ENCODE data around the gene EPN3. TPM values are rescaled to one million over a fixed set of nuclear protein-coding genes. Genes with fewer than 3 reads are reported as not detected.

EPN3 gene
- total and polyA plus RNA-seq, 2 experiments from 2014 or later, result 2.3 to 7.7 TPM

GRCh38 chr17:50505591-50506130, 26.9 kb upstream of the EPN3 start:
- Mint-ChIP-seq H3K36me3 (ENCODE audit: low read depth) (peaks cover 2% of the 10 kb centered on the region; the same call in 1 of the 3 replicates), H3K4me1 (peaks cover 31% of the 10 kb centered on the region), H3K27me3 (ENCODE audit: insufficient read depth, low read depth, poor library complexity) (peaks cover 16% of the 10 kb centered on the region), H3K27ac (no peak overlapping the region), H3K4me3 (no peak overlapping the region), H3K9me3 (no peaks in the 10 kb centered on the region)
- Histone ChIP-seq H3F3A (replicated peaks; ENCODE audit: low read depth) (peaks cover 6% of the 10 kb centered on the region; the same call in 1 of the 2 replicates), H2AFZ (peak overlapping the region; percentile 69), H3K27me3 (ENCODE audit: insufficient read depth) (no peaks in the 10 kb centered on the region; the same call in 1 of the 2 replicates), H3K4me3 (no peak overlapping the region), H3K4me1 (ENCODE audit: insufficient read depth) (peaks cover 13% of the 10 kb centered on the region; the same call in 1 of the 2 replicates), H4K20me1 (replicated peaks; ENCODE audit: insufficient read depth) (no peaks in the 10 kb centered on the region), H3K27ac (ENCODE audit: low read depth) (no peak overlapping the region), H3K36me3 (ENCODE audit: insufficient read depth) (no peaks in the 10 kb centered on the region), H3K9me2 (ENCODE audit: insufficient read depth) (no peaks in the 10 kb centered on the region), H3K4me2 (no peak overlapping the region), H3K79me2 (replicated peaks; ENCODE audit: insufficient read depth) (no peaks in the 10 kb centered on the region)
- ATAC-seq (no peak), DNase-seq (ENCODE audit: low spot score) (no peak)
- TF ChIP-seq POLR2AphosphoS5 (IDR thresholded peaks at IDR 0.05; ENCODE audit: low read depth), result no peak
- TF ChIP-seq EZH2 (IDR thresholded peaks at IDR 0.05; ENCODE audit: low read depth, unreplicated experiment), result no peak
- TF ChIP-seq REST (IDR thresholded peaks at IDR 0.05; ENCODE audit: unreplicated experiment), result no peak
- TF ChIP-seq, protein P1, sequence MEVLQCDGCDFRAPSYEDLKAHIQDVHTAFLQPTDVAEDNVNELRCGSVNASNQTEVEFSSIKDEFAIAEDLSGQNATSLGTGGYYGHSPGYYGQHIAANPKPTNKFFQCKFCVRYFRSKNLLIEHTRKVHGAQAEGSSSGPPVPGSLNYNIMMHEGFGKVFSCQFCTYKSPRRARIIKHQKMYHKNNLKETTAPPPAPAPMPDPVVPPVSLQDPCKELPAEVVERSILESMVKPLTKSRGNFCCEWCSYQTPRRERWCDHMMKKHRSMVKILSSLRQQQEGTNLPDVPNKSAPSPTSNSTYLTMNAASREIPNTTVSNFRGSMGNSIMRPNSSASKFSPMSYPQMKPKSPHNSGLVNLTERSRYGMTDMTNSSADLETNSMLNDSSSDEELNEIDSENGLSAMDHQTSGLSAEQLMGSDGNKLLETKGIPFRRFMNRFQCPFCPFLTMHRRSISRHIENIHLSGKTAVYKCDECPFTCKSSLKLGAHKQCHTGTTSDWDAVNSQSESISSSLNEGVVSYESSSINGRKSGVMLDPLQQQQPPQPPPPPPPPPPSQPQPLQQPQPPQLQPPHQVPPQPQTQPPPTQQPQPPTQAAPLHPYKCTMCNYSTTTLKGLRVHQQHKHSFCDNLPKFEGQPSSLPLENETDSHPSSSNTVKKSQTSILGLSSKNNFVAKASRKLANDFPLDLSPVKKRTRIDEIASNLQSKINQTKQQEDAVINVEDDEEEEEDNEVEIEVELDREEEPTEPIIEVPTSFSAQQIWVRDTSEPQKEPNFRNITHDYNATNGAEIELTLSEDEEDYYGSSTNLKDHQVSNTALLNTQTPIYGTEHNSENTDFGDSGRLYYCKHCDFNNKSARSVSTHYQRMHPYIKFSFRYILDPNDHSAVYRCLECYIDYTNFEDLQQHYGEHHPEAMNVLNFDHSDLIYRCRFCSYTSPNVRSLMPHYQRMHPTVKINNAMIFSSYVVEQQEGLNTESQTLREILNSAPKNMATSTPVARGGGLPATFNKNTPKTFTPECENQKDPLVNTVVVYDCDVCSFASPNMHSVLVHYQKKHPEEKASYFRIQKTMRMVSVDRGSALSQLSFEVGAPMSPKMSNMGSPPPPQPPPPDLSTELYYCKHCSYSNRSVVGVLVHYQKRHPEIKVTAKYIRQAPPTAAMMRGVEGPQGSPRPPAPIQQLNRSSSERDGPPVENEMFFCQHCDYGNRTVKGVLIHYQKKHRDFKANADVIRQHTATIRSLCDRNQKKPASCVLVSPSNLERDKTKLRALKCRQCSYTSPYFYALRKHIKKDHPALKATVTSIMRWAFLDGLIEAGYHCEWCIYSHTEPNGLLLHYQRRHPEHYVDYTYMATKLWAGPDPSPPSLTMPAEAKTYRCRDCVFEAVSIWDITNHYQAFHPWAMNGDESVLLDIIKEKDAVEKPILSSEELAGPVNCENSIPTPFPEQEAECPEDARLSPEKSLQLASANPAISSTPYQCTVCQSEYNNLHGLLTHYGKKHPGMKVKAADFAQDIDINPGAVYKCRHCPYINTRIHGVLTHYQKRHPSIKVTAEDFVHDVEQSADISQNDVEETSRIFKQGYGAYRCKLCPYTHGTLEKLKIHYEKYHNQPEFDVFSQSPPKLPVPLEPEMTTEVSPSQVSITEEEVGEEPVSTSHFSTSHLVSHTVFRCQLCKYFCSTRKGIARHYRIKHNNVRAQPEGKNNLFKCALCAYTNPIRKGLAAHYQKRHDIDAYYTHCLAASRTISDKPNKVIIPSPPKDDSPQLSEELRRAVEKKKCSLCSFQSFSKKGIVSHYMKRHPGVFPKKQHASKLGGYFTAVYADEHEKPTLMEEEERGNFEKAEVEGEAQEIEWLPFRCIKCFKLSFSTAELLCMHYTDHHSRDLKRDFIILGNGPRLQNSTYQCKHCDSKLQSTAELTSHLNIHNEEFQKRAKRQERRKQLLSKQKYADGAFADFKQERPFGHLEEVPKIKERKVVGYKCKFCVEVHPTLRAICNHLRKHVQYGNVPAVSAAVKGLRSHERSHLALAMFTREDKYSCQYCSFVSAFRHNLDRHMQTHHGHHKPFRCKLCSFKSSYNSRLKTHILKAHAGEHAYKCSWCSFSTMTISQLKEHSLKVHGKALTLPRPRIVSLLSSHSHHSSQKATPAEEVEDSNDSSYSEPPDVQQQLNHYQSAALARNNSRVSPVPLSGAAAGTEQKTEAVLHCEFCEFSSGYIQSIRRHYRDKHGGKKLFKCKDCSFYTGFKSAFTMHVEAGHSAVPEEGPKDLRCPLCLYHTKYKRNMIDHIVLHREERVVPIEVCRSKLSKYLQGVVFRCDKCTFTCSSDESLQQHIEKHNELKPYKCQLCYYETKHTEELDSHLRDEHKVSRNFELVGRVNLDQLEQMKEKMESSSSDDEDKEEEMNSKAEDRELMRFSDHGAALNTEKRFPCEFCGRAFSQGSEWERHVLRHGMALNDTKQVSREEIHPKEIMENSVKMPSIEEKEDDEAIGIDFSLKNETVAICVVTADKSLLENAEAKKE (CRISPR knock-in tag; IDR thresholded peaks at IDR 0.05), result no peak
- no peak for TF ChIP-seq EZH2phosphoT487 (IDR thresholded peaks at IDR 0.05; ENCODE audit: unreplicated experiment)
- no peak for TF ChIP-seq STAT1 (IDR thresholded peaks at IDR 0.05; ENCODE audit: unreplicated experiment)
- TF ChIP-seq, protein P2, sequence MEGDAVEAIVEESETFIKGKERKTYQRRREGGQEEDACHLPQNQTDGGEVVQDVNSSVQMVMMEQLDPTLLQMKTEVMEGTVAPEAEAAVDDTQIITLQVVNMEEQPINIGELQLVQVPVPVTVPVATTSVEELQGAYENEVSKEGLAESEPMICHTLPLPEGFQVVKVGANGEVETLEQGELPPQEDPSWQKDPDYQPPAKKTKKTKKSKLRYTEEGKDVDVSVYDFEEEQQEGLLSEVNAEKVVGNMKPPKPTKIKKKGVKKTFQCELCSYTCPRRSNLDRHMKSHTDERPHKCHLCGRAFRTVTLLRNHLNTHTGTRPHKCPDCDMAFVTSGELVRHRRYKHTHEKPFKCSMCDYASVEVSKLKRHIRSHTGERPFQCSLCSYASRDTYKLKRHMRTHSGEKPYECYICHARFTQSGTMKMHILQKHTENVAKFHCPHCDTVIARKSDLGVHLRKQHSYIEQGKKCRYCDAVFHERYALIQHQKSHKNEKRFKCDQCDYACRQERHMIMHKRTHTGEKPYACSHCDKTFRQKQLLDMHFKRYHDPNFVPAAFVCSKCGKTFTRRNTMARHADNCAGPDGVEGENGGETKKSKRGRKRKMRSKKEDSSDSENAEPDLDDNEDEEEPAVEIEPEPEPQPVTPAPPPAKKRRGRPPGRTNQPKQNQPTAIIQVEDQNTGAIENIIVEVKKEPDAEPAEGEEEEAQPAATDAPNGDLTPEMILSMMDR (conservative IDR thresholded peaks at IDR 0.05; ENCODE audit: low read depth in 2 of 2), result no peak
- TF ChIP-seq NANOG (IDR thresholded peaks at IDR 0.05; ENCODE audit: borderline replicate concordance), result no peak
- no peak for TF ChIP-seq CREB1 (CRISPR knock-in tag; IDR thresholded peaks at IDR 0.05; ENCODE audit: low read depth)
- no peak for TF ChIP-seq ZNF331 (CRISPR knock-in tag; IDR thresholded peaks at IDR 0.05; ENCODE audit: low read depth)
- TF ChIP-seq JUNB (IDR thresholded peaks at IDR 0.05; ENCODE audit: unreplicated experiment), result no peak
- TF ChIP-seq, protein P3, sequence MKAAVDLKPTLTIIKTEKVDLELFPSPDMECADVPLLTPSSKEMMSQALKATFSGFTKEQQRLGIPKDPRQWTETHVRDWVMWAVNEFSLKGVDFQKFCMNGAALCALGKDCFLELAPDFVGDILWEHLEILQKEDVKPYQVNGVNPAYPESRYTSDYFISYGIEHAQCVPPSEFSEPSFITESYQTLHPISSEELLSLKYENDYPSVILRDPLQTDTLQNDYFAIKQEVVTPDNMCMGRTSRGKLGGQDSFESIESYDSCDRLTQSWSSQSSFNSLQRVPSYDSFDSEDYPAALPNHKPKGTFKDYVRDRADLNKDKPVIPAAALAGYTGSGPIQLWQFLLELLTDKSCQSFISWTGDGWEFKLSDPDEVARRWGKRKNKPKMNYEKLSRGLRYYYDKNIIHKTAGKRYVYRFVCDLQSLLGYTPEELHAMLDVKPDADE (IDR thresholded peaks at IDR 0.05), result no peak
- no peak for TF ChIP-seq ZNF114 (CRISPR knock-in tag; IDR thresholded peaks at IDR 0.05)
